Fibroblast of mammary gland (primary cell): Measurements from ENCODE around the gene STARD3NL.

ENCODE experiments used
- DNase-seq: peaks from one replicate; pipeline ENCODE4 v3.0.0-alpha.2; 2010; ENCODE audit warnings: low read depth
- H3K4me3 ChIP-seq: 2 replicates; pipeline ENCODE4 v1.5.1; 2011; ENCODE audit warnings: low read depth, mild to moderate bottlenecking, low read length, moderate library complexity; ENCODE audit not compliant: control insufficient read depth
- CTCF ChIP-seq: conservative IDR thresholded peaks from 2 replicates; pipeline ENCODE4 v1.5.1; 2011; ENCODE audit warnings: low read depth, low read length, inconsistent platforms; ENCODE audit not compliant: control insufficient read depth, insufficient read depth

Gene STARD3NL

GRCh38 chr7:38190011-38190410 lies 12.0 kb downstream of the STARD3NL start:
- no peak for TF ChIP-seq CTCF
- no peak overlapping the region for H3K4me3 ChIP-seq
- DNase-seq = peak; percentile 36

GRCh38 chr7:38191791-38192190 lies 13.7 kb downstream of the STARD3NL start:
- H3K4me3 ChIP-seq = no peak overlapping the region
- DNase-seq = no peak
- no peak for TF ChIP-seq CTCF

- no peak overlapping the region for H3K4me3 ChIP-seq
- TF ChIP-seq CTCF = no peak
- DNase-seq = no peak
Measured at GRCh38 chr7:38192327-38192726, 14.3 kb downstream of the STARD3NL start.

- TF ChIP-seq CTCF = no peak
Measured at GRCh38 chr7:38195804-38196595, 18.0 kb downstream of the STARD3NL start.

GRCh38 chr7:38198366-38198765 lies 20.3 kb downstream of the STARD3NL start:
- no peak overlapping the region for H3K4me3 ChIP-seq
- TF ChIP-seq CTCF = no peak
- DNase-seq = no peak

More at GRCh38 chr7:38195804-38196595, 18.0 kb downstream of the STARD3NL start:
- peak; percentile 47 for DNase-seq
- H3K4me3 ChIP-seq = no peak overlapping the region

- no peak for DNase-seq
- no peak for TF ChIP-seq CTCF
- no peak overlapping the region for H3K4me3 ChIP-seq
Measured at GRCh38 chr7:38199154-38199553, 21.1 kb downstream of the STARD3NL start.

- no peak for TF ChIP-seq CTCF
- no peak for DNase-seq
- H3K4me3 ChIP-seq = no peak overlapping the region
Measured at GRCh38 chr7:38199782-38200181, 21.7 kb downstream of the STARD3NL start.
